GM21360 (cell line): ENCODE data around the gene ZXDC.

Source experiments
- ATAC-seq: cut with Tn5 transposase; IDR thresholded peaks from one replicate; pipeline ENCODE4 v1.9.1; 2021; ENCODE audit warnings: mild to moderate bottlenecking, moderate library complexity; ENCODE audit not compliant: unreplicated experiment

The ZXDC gene

GRCh38 chr3:126490619-126491018 is 14.9 kb upstream of the ZXDC start:
- ATAC-seq = no peak

- no peak for ATAC-seq
Measured at GRCh38 chr3:126488886-126489569, 13.3 kb upstream of the ZXDC start.

GRCh38 chr3:126488185-126488584 is 12.5 kb upstream of the ZXDC start:
- ATAC-seq = no peak

GRCh38 chr3:126487151-126487771 is 11.6 kb upstream of the ZXDC start:
- no peak for ATAC-seq

GRCh38 chr3:126486360-126486847 is 10.7 kb upstream of the ZXDC start:
- ATAC-seq = no peak

GRCh38 chr3:126485956-126486355 is 10.3 kb upstream of the ZXDC start:
- no peak for ATAC-seq

- ATAC-seq = no peak
Measured at GRCh38 chr3:126485176-126485897, 9.6 kb upstream of the ZXDC start.

GRCh38 chr3:126484662-126485061 is 9.0 kb upstream of the ZXDC start:
- ATAC-seq = no peak

- ATAC-seq = no peak
Measured at GRCh38 chr3:126484148-126484547, 8.5 kb upstream of the ZXDC start.

- no peak for ATAC-seq
Measured at GRCh38 chr3:126483321-126483761, 7.7 kb upstream of the ZXDC start.

GRCh38 chr3:126482503-126483255 is 7.0 kb upstream of the ZXDC start:
- no peak for ATAC-seq

- no peak for ATAC-seq
Measured at GRCh38 chr3:126481808-126482502, 6.3 kb upstream of the ZXDC start.

- no peak for ATAC-seq
Measured at GRCh38 chr3:126480861-126481260, 5.2 kb upstream of the ZXDC start.

- no peak for ATAC-seq
Measured at GRCh38 chr3:126480206-126480605, 4.5 kb upstream of the ZXDC start.

GRCh38 chr3:126479642-126480041 is 4.0 kb upstream of the ZXDC start:
- ATAC-seq = no peak

- ATAC-seq = no peak
Measured at GRCh38 chr3:126478581-126479310, 3.1 kb upstream of the ZXDC start.

- ATAC-seq = no peak
Measured at GRCh38 chr3:126477061-126477380, 1.3 kb upstream of the ZXDC start.

- ATAC-seq = peak; percentile 23
Measured at GRCh38 chr3:126476166-126477060, 722 bp upstream of the ZXDC start.
